Measurements from ENCODE around the gene NR4A1. TPM values are rescaled to one million over a fixed set of nuclear protein-coding genes. Genes with fewer than 3 reads are reported as not detected.

Gene NR4A1
- polyA plus RNA-seq, 1 donor (not counting 4 experiments of a cell fraction or from before 2014, with no cell fraction given) = 3.9 TPM

DNA sequence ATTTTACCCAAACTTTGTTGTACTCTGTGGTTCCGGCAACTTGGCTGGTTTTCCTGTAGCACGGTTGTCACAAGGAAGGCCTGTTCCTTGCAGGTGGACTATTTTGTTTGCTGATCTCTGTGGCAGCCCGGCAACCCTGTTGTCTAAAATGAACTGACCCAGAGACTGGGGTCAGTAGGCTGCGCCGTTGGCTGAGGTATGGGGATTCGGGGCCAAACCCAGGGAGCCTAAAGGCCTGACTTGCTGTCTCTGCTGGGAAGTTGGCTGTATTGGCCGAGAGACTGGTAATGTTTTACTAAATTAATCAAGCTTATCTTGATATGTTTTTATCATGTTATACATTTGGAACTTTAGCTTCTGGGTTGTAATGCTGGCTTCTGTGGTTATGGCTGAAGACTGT is 42.1 kb downstream of the NR4A1 start:
- Histone ChIP-seq H2AFZ (ENCODE audit: control insufficient read depth, low read length) (no peak overlapping the region), H3K9me3 (ENCODE audit: control insufficient read depth, low read depth, low read length) (no peaks in the 10 kb centered on the region), H3K9ac (ENCODE audit: control insufficient read depth, extremely low read depth, insufficient read depth, low read length) (no peak overlapping the region), H3K27me3 (ENCODE audit: control insufficient read depth, extremely low read depth, insufficient read depth, low read length) (peaks cover 42% of the 10 kb centered on the region), H3K79me2 (ENCODE audit: control insufficient read depth, insufficient read depth, low read length) (no peaks in the 10 kb centered on the region), H3K4me1 (ENCODE audit: control insufficient read depth, extremely low read depth, insufficient read depth, low read length) (no peaks in the 10 kb centered on the region), H3K36me3 (ENCODE audit: control insufficient read depth in 2 of 2, extremely low read depth in 1 of 2, insufficient read depth in 2 of 2, low read length in 2 of 2) (no peaks in the 10 kb centered on the region), H4K20me1 (ENCODE audit: control insufficient read depth, extremely low read depth, insufficient read depth, low read length) (no peaks in the 10 kb centered on the region), H3K27ac (ENCODE audit: control insufficient read depth, insufficient read depth, low read length) (no peak overlapping the region), H3K9me1 (ENCODE audit: control insufficient read depth, extremely low read depth, insufficient read depth, low read length) (no peaks in the 10 kb centered on the region), H3K4me2 (ENCODE audit: control insufficient read depth, extremely low read depth, insufficient read depth, low read depth, low read length) (no peak overlapping the region), H3K4me3 (ENCODE audit: control insufficient read depth in 2 of 3, extremely low read depth in 1 of 3, insufficient read depth in 2 of 3, low read depth in 1 of 3, low read length in 3 of 3) (no peak overlapping the region)
- dilution Hi-C loops (cut with MboI; ENCODE audit: extremely low pct_ligation_motif_present, low sequenced_read_pairs) = no loop called here
- FAIRE-seq (no peak), DNase-seq (ENCODE audit: low read depth, low spot score) (no peak)
- TF ChIP-seq EZH2 (IDR thresholded peaks at IDR 0.05; ENCODE audit: low read length) = no peak
- TF ChIP-seq, protein P1, sequence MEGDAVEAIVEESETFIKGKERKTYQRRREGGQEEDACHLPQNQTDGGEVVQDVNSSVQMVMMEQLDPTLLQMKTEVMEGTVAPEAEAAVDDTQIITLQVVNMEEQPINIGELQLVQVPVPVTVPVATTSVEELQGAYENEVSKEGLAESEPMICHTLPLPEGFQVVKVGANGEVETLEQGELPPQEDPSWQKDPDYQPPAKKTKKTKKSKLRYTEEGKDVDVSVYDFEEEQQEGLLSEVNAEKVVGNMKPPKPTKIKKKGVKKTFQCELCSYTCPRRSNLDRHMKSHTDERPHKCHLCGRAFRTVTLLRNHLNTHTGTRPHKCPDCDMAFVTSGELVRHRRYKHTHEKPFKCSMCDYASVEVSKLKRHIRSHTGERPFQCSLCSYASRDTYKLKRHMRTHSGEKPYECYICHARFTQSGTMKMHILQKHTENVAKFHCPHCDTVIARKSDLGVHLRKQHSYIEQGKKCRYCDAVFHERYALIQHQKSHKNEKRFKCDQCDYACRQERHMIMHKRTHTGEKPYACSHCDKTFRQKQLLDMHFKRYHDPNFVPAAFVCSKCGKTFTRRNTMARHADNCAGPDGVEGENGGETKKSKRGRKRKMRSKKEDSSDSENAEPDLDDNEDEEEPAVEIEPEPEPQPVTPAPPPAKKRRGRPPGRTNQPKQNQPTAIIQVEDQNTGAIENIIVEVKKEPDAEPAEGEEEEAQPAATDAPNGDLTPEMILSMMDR (optimal IDR thresholded peaks at IDR 0.05 in 1 of 3, IDR thresholded peaks at IDR 0.05 in 1 of 3, conservative IDR thresholded peaks at IDR 0.05 in 1 of 3; ENCODE audit: extremely low read depth in 1 of 3, insufficient read depth in 2 of 3, low read length in 3 of 3) = no peak

DNA sequence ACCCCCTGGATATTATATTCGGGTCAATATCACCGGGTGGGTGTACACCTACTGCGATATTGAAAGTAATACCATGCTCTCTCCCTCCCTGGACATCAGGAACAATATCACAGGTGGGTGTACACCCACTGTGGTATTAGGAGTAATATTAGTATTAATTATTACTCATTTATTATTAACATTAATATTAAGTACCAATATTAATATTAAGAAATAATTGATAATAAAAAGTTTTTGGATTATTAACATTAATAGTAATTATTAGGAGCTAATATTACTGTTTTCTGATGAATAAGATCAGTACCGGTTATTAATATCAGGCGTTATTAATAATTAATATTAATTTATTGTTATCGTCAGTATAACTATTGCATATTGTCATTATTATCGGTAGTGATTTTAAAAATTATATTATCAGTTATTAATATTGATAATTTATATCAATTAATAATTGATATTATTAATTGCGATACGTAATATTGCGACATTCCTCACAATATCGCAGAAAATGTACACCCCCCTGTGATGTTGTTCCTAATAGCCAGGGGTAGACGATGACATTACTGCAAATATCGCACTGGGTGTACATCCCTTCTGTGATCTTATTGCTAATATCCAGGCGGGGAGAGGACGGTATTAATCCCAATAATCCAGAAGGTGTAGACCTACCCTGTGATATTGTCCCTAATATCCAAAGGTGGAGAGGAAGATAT is 45.2 kb downstream of the NR4A1 start:
- FAIRE-seq = no peak
- Histone ChIP-seq H3K9me3 (ENCODE audit: control insufficient read depth, low read depth, low read length) (no peaks in the 10 kb centered on the region), H3K9ac (ENCODE audit: control insufficient read depth, extremely low read depth, insufficient read depth, low read length) (no peak overlapping the region), H3K27me3 (ENCODE audit: control insufficient read depth, extremely low read depth, insufficient read depth, low read length) (peaks cover 17% of the 10 kb centered on the region), H3K36me3 (ENCODE audit: control insufficient read depth in 2 of 2, extremely low read depth in 1 of 2, insufficient read depth in 2 of 2, low read length in 2 of 2) (no peaks in the 10 kb centered on the region), H2AFZ (ENCODE audit: control insufficient read depth, low read length) (no peak overlapping the region), H3K79me2 (ENCODE audit: control insufficient read depth, insufficient read depth, low read length) (no peaks in the 10 kb centered on the region), H4K20me1 (ENCODE audit: control insufficient read depth, extremely low read depth, insufficient read depth, low read length) (no peaks in the 10 kb centered on the region), H3K4me1 (ENCODE audit: control insufficient read depth, extremely low read depth, insufficient read depth, low read length) (no peaks in the 10 kb centered on the region), H3K27ac (ENCODE audit: control insufficient read depth, insufficient read depth, low read length) (no peak overlapping the region), H3K4me3 (ENCODE audit: control insufficient read depth in 2 of 3, extremely low read depth in 1 of 3, insufficient read depth in 2 of 3, low read depth in 1 of 3, low read length in 3 of 3) (no peak overlapping the region), H3K9me1 (ENCODE audit: control insufficient read depth, extremely low read depth, insufficient read depth, low read length) (no peaks in the 10 kb centered on the region), H3K4me2 (ENCODE audit: control insufficient read depth, extremely low read depth, insufficient read depth, low read depth, low read length) (no peak overlapping the region)
- dilution Hi-C loops (cut with MboI; ENCODE audit: extremely low pct_ligation_motif_present, low sequenced_read_pairs) = no loop called here
- DNase-seq (ENCODE audit: low read depth, low spot score) = no peak
- TF ChIP-seq, protein P1 (optimal IDR thresholded peaks at IDR 0.05 in 1 of 3, IDR thresholded peaks at IDR 0.05 in 1 of 3, conservative IDR thresholded peaks at IDR 0.05 in 1 of 3; ENCODE audit: extremely low read depth in 1 of 3, insufficient read depth in 2 of 3, low read length in 3 of 3) = no peak
- TF ChIP-seq EZH2 (IDR thresholded peaks at IDR 0.05; ENCODE audit: low read length) = no peak

All from keratinocyte (primary cell).